GM15510 (cell line): ENCODE measurements around the gene AGBL1.

ENCODE experiments used
- POLR2A ChIP-seq: IDR thresholded peaks from 3 replicates; pipeline ENCODE4 v1.6.1; 2011; ENCODE audit warnings: borderline replicate concordance; ENCODE audit not compliant: insufficient read length; ENCODE audit errors: extremely low read depth

Gene AGBL1

DNA sequence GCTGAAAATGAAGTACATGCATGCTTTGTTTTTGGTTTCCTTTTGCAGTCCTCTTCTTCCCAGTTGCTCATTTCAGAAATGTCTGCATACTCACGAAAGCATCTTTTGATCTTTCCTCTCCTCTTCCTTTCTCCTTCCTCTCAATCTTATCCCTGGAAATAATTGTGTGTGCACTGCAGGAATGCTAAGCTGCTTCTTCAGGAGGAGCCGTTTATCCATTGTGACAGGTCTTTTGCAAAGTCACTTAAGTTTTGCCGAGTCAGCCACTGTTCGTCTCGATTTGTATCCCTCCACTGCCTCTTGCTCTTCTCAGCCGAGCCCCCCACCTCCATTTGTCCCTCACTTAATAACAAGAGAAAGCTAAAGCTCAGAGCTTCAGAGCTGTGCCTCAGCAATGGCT lies 597.6 kb downstream of the AGBL1 start:
- TF ChIP-seq POLR2A: no peak

DNA sequence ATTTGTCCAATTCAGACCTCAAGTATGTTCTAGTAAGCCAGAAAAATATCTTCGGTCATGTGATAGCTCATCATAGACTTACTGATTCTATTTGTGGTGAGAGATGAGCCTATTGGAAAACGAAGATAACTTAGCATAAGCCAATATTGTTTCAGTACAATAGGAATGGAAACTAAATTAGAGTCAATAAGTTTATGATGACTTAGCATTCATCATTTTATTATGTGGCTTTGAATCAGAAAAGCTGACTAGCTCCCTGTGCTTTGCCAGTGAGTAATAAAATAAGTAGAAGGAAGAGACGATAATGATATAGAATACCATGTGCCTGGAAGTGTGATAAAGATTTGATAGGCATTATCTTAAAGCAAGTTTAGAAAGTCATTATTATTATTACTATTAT lies 605.6 kb downstream of the AGBL1 start:
- TF ChIP-seq POLR2A: no peak

DNA sequence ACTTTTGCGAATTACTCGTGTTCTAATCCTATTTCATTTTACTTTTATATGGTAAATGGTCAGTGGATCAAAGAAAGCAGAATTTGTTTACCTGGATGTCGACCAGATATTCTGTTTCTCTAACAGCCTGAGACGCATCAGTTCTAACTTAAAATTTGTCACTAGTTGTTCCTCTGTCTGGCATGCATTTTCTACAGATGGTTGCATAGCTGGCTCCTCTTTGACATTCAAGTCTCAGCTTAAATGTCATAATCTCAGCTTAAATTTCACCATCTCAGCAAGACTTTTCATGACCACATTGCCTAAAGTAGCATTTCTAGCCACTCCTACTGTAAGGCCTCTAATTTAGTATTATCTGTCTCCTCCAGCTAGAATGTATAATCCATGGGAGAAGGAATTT lies 609.3 kb downstream of the AGBL1 start:
- TF ChIP-seq POLR2A: no peak

DNA sequence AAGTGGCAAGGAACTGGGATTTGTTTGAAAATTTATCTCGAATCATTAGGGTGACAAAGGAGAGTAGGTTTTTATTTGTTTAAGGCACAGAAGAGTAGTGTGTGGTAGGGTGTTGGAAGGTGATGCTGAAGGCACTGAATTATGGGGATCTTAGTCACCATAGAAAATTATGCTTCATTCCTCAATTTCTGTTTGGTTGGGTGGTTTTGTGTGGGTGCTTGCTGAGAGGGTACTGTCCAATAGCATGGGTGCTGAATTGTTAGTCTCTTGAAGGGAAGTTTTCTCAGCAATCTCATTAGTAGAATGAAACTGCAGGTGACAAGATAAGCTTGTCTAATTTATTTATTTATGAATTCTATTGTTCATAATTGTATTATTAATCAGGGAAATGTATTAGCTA lies 610.9 kb downstream of the AGBL1 start:
- no peak for TF ChIP-seq POLR2A

DNA sequence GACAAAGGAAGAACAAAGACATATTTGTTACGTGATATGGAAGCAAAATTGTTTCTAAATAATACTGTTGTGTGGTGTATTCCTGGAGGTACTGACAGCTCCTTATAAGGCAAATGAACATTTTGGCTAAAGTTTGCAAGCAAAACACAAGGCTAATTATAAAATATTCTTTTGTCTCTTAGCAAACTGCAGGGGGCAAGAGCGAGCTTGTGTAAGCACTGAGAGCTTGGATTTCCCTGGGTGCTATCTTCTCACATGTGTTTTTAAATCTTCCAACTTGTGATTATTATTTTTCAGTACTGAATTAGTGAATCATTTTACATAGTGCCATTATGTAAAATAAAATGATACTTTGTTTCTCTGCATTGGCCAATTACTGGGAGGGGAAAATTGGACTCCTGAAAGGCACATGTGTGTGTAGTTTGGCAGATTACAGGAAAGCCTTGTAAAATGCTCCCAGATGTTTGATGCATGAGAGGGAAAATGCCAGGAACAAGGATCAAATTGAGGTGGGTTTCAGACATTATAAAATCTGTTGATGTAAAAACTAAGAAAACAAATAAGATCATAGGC lies 611.5 kb downstream of the AGBL1 start:
- TF ChIP-seq POLR2A: no peak

DNA sequence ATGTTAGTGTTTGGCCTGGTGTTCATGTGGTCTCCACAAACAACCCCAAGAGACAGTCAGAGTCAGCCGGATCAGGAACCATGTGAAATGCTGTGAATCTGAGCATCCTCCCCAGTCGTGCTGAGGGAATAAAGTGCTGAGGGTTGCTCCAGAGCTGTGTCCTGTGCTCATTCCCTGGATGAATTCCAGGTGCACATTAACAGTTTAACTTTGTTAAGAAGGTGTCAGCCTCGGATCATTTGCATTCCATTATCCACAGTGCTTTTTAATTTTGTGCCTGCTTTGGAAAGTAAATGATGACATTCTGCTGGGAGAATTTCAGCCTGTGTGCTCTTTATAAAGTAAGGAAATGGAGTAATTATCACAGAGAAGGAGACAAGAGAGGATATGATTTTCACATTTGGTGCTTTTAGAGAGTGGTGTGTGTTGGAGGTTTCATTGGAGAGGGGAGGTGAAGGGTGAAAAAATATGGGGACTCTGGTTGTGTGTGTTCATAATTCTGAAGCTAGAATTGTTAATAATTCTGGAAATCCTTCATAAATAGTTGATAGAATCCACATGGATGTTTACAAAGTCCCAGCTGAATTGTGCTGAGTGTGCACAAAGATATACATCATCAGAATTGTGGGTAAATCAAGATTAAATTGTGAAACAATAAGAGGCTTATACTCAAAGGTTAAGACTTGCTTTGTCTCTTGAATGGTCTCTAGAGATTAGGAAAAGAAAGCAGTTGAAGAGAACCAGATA lies 621.4 kb downstream of the AGBL1 start:
- no peak for TF ChIP-seq POLR2A

DNA sequence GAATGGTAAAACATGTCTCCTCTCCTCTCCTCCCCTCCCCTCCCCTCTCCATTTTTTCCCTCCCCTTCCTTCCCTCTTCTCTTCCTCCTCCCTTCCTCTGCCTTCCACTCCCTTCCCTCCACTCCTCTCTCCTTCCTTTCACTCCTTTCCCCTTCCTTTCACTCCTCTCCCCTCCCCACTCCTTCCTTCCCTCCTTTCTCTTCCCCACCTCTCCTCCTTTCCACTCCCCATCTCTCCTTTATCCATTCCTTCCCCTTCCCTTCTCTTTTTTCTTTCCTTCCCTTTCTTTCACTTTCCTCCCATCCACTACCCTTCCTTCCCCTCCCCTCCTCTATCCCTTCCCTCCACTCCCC lies 621.9 kb downstream of the AGBL1 start:
- TF ChIP-seq POLR2A: no peak

DNA sequence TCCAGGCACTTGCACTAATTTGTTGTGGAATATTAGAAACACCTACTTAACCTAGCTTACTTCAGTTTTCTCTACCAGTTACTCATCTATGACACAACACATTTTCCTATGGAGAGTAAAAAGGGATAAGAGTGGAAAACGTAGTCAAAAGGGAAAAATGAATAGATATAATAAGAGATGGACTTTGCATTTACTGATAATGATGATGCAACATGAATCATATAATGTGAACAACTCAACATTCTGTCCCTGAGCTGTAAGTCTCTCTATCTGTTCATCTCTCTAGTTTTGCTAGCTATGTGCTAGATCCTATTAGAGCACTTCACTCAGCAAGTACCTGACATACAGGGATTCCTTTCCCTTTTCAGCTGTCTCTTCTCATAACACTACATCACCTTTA lies 627.1 kb downstream of the AGBL1 start:
- TF ChIP-seq POLR2A: no peak

DNA sequence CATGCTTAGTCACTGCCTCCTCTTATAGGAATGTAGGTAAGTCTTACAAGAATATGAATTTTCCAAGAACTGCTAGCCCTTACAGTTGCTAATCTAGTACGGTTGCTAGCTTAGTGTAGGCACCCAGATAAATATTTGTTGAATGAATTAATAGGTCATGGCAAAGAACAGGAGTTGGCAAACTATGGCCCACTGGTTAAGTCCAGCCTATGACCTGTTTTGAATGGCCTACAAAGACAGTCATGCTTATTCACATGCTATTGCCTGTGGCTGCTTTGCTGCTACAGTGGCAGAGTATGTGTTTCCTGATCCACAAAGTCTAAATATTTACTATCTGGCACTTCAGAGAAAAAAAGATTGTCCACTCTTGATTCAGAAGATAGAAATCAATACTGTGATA lies 631.8 kb downstream of the AGBL1 start:
- TF ChIP-seq POLR2A: no peak

DNA sequence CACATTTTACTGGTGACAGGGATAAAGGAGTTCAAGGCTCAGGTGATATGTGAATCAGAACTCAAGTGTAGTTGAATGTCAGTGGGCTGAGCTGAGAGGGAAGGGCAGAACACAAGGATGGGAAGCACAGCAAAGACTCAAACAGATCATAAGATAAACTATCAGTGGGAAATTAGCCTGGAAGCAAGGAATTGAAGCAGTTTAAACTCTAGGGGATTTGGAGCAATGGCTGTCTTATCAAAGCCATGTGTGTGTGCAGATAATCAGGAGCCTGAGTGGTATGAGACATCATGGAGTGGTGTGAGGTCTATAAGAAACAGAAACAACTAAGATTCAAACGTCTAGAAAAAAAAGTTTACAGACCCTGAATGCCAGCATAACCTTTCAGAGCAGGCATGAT lies 634.6 kb downstream of the AGBL1 start:
- TF ChIP-seq POLR2A: no peak

DNA sequence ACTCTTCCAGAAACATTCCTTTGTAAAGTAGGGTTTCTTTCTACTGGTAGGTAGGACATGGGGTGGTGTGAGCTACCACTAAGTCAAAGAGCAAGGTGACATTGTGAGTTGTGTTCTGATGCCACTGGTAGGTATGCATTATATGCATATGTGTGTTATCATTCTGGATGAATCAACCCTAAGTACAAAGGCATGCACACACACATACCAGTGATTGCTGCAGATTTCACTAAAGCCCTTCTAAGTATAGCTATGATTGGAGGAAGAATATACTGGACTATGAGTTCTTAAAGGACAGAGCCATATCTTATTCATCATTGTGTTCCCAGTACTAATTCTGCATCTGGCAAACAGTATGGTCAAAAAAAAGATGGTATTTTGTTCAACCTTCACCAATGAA lies 646.0 kb downstream of the AGBL1 start:
- TF ChIP-seq POLR2A: no peak

DNA sequence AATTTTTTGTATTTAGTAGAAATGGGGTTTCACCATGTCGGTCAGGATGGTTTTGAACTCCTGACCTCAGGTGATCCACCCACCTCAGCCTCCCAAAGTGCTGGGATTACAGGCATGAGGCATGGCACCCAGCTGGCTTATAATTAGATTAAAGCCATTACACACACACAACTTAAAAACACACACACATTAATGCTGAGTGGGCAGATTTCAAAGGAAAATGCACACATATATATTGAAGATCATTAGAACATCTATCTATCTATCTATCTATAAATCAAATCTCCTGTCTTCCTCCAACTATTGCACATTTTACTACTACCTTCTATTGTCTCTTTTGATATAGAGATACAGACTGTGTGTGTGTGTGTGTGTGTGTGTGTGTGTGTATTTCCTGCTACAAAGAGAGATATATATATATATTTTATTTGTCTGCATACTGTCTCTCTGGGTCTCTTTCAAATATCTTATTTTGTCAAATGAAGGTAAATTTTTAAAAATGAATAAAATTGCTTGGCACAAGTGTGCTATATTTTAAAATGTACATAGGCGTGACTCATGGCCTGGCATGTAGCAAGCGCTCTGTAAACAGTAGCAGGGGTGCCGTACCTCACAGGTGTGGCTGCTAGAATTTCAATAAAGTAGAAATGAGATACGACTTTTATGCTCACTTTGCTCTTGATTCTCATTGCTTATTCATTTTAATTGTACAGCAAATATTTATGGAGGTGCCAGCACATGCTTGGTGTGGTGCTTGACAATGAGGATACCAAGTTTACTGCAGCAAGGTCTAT lies 655.8 kb downstream of the AGBL1 start:
- no peak for TF ChIP-seq POLR2A

DNA sequence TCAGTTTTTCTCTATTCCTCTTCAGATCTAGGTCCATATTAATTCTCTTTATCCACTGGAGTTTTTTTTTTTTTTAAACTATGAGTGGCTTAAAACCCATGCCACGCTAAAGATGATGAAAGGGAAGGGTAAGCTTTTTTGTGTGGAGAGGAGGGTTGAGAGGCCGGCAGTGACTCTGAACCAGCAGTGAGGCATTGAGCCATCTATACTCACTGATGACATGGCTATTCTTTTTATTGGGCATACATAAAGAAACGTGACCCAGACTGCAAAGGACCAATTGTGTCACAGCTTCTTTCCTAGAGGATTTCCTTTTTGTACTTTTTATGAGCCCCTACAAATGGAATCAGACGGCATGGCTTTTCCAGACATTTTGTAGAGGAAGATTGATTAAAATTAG lies 662.2 kb downstream of the AGBL1 start:
- TF ChIP-seq POLR2A: no peak

DNA sequence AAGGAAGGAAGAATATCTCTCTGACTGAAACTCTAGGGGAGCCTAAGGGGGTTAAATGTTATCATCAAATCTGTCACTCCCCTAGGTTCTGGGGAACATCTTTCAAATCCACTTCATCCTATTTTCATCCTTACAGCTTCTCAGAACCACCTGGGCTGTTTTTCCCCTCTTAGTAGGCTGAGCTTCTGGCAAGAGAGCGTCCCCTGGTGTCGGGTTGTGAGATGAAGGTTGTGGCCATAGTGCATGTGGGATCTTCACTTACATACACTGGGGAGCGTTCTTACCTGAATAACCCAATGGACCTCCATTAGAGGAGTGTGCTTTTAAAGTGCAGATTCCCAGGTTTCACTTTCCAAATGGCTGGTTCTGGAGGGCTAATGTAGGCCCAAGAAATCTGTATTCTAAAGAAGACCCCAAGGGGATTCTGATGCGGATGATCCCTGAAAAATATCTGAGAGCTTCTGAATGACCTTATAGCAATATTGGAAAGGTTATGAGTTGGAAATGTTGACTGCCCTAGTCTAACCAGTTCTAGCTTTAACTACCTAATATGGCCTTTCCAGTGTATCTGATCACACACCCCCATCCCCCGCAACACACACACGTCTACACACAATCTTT lies 663.7 kb downstream of the AGBL1 start:
- no peak for TF ChIP-seq POLR2A

DNA sequence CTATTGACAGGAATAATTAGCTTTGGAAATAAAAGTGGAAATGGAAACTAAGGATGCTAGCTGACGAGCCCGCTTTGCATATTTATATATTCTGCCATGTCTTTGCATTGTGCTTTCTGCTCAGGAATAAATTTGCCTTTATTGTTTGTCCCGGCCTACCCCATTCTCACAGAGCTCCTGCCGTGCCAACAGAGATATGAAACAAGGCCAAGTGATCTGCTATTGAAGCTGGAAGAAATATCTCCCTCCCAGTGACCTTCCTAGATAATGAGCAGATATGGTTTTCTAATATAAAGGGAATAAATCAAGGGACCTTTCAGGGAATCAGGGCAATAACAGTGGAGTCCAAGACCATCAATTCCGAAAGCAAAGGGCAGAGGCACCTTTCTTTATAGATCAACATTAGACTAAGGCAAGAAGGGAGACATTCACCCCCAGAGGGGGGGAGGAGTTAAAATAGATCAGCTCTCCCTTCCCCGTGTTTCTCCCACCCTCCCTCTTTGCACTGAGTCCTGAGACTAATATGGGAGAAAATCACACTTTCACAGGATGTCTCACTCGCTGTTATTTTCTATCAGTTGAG lies 664.6 kb downstream of the AGBL1 start:
- TF ChIP-seq POLR2A: no peak
